NCI-H2196 treated with DMSO at 0.1 percent for 48 hours (cell line): ENCODE measurements around the gene DLG1.

ENCODE experiments used
- DNase-seq: peaks from one replicate; lab custom pipeline; 2025; ENCODE audit not compliant: unreplicated experiment; lab: John Stamatoyannopoulos, UW

DLG1 gene

DNA sequence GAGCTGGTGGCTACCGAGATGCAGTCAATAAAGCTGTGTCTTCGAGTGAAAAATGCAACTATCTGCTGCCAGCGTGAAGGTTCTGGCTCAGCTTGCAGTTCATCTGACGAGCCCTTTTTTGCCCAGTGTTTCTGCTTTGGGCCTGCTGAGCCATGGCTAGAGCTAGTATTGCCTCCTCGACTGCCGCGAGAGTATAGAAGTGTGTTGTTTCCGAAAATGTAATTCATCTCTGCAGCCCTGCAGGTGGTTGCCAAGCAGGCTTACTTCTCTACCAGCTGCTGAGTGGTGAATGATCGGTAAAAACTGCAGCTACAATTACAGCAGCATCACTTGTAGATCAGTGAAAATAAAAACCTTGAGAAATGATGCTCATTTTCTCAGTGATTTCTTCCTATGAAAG lies 114.8 kb downstream of the DLG1 start:
- DNase-seq: peak; percentile 42

DNA sequence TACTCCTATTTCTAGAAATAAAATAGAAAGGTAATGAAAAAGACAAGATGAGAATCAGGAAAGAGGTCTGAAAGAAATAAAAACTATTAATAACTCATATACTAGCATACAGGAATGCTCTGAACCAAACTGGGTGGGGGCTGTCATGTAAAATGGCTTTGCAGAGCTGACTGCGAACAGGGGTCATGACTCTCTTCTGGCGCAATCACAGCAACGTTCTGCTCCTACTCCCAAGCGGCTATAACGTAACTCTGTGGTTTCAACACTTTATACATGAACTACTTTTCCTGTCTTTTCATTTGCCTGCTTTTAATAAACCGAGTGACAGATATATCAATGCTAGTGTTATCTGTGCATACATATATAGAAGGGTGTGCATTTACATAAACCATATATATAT lies 116.7 kb downstream of the DLG1 start:
- DNase-seq: no peak

DNA sequence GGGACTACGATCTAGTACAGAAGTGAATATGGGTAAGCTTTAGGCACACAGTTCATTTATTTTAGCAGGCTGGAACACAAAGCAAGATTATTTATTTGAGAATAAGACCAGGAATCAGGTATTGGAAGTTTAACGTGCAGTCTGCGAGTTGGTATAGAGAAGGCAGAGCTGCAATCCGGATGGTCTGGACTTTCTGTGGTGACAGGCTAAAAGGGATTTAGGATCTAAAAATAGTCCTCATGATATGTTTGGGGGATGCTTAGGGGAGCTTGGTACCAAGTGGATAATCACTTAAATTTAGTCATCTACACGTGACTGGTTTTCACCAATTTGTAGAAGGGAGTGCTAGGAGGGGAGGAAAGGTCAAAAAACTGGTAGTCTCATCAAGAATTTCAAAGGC lies 119.4 kb downstream of the DLG1 start:
- DNase-seq: no peak

DNA sequence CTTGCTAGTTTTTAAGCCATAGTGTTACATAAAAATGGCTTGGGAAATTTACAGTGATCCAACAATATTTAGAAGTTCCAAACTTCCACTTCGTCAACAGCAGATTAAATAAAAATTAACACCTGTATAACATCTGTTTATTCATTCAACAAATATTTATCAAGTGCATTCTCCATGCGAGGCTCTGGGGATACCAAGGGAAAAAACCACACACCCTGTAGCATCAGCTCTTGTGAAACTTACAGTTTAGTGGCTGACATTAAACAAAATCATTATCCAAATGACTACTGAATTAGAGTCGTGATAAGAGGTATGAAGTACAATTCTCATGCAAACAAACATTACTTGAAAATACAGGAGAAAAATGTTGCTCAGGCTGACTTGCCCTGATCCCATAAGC lies 122.9 kb downstream of the DLG1 start:
- DNase-seq: no peak

DNA sequence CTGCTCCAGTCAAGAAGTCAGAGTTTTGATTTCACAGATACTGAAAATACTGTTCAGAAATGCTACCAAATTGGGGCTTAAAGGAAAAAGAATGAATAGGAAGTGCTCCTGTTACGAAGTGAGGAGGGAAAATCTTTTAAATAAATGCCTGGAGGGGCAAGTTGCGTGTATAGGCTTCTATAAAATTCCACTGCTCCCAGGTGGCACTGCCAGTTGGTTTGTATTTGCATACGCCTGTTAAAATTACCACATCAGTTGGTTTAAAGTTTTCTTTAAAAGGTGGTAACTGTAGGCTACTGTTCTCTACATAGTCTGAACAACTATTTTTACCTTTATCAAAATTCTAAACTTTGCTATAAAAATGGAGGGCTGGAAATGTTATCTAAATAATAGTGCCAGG lies 123.5 kb downstream of the DLG1 start:
- DNase-seq: no peak

DNA sequence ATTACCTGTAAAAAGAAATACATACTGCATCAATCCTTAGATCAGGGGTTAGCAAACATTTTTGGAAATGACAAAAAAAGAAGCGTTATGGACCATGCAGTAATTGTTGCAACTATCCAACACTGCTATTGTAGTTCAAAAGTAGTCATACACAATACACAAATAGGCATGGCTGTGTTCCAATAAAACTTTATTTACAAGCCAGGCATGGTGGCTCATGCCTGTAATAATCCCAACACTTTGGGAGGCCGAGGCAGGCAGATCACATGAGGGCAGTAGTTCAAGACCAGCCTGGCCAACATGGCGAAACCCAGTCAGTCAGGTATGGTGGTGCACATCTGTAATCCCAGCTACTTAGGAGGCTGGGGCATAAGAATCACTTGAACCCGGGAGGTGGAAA lies 124.8 kb downstream of the DLG1 start:
- no peak for DNase-seq

DNA sequence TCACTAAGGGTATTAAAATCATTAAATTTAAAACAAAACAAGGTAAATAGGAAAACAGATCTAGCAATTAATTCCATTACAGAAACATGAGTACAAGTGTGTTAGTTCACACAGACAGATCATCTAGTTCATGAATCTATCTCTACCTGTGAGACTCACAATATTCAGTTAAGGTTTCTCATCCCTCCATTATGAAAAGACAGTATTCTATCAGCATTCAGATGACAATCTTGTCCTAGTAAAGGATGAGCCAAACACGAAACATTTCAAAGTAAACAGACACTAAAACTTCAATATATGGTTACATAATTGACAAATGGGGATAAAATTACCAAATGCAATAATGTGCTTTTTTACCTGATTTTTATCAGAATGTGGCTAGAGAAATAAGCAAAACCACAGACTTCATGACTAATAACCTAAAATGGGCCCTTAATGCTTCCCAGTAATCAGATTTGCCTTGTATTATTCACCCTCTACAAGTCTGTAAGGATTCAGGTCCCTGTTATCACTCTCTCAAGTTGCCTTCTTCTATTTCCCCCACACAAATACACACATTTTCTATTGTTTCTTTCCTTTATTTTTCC lies 126.8 kb downstream of the DLG1 start:
- DNase-seq: no peak

DNA sequence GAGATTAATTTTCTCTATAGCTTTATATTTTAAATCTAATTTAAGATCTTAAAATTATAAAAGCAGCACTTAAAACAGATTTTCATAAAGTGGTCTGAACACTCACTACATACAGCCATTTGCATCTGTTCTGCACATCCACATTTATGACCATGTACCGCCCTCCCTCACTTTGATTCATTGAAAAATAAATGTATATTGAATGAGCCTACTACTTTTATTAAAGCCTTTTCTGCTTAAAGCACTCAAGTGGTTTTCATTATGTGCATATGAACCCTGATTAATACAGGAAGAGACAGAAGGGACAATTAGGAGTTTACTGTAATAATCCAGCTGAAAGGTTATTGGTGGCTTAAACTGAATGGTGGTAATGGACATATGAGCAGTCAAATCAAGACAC lies 129.4 kb downstream of the DLG1 start:
- DNase-seq: no peak

DNA sequence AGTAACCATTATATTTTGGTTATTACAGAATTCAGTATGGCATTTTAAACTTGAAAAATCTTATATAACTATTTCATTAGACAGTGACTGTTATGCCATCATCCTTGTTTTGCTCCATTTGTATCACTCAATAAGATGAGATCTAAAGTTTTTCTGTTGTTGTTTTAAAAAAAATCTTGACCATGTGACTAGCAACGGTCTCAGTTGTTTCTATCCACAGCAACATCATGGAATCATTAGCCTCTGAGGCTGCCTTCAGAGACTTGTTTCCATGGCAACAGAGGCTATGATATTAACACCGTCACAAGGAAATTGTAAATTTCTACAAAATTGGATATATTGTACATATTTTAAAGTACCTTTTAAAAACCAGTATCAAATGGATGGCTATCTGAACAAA lies 129.8 kb downstream of the DLG1 start:
- no peak for DNase-seq

DNA sequence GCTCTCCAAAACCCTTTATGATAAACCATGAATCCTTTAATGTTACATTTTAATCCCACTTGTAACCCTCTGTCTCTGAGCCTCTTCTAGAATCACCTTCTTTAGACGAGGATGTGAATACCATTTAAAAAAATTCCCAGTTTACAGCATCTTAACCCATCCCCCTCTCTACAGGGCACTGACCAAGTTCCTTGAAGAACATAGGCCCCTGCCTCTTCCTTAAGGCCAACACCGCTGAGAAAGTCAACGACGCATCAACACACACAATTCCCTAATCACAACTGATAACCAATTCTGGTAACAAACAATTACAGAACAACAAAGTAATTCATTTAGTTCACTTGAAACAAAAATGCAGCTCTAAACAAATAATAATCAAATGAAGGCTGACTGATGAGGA lies 130.3 kb downstream of the DLG1 start:
- no peak for DNase-seq

DNA sequence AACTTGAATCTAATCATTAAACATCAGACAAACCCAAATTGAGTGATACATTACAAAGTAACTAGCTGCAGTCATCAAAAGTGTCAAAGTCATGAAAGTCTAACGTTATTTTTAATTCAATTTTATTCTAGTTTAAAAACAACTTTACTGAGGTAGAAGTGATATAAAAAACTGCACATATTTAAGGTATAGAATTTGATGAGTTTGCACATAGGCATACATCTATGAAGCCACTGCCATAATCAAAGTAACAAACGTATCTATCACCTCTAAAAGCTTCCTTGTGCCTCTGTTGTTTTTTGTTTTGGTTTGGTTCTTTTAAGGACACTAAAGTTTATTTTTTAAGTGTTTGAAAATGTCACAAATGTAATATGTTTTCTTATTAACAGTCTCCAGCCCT lies 130.9 kb downstream of the DLG1 start:
- DNase-seq: no peak

DNA sequence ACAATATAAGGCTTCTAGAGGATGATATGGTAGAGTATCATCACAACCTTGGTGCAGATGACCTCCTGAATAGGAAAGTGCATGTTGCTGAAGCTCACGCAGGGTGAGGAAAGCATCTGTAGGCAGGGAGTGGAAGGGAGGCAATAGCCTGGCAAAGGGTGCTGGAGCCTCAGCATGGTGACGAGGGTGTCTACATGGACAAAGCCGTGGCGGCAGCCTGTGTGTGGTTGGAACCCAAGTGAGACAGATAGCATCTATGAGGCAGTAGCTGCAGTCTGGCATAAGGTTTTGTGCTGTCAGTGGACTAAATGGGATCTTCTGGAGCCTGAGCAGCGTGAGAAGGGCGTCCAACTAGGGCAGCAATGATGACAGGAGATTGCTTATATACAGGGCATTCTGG lies 132.5 kb downstream of the DLG1 start:
- no peak for DNase-seq

DNA sequence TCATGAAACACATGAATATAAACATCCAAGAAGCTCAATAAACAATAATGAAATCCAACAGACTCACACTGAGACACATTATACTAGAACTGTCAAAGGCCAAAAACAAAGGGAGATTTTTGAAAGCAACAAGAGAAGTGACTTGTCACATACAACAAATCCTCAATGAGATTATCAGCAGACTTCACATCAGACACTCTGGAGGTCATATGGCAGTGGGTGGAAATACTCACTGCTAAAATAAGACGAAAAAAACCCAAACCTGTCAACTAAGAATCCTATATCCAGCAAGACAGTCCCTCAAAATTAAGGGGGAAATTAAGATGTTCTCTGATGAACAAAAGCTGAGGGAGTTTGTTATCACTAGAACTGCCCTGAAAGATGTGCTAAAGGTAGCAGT lies 143.4 kb downstream of the DLG1 start:
- DNase-seq: no peak

DNA sequence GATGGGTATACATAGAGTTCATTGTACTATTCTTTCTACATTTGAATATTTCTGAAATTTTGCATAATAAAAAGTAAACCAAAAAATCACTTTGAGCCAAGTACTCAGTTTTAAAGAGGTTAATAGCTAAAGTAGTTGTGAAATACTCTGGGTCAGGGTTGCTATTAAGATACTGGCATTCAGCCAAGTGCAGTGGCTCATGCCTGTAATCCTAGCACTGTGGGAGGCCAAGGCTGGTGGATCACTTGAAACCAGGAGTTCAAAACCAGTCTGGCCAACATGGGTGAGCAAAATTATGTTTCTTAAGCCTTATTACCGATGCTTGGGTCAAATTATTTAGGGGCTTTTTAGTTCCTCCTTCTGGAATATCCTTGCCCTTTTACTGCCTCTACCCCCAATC lies 146.8 kb downstream of the DLG1 start:
- peak; percentile 60 for DNase-seq

DNA sequence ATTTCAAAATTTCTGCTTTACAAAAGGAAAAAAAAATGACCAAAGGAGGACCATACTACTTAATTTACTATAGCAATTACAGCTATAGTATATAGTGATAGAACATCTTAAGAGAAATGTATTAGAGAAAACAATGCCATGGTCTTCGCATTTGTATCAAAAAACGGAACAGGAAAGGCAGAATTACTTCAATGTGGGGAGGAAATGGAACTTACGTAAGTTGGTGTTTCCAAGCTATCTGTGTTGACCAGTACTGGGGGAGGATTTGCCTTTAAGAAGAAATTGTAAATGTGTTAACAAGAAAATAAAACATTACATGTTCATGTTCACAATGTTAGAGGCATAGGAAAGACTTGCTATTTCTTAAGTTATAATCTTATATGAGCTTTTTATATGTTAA lies 148.9 kb downstream of the DLG1 start:
- DNase-seq: no peak

DNA sequence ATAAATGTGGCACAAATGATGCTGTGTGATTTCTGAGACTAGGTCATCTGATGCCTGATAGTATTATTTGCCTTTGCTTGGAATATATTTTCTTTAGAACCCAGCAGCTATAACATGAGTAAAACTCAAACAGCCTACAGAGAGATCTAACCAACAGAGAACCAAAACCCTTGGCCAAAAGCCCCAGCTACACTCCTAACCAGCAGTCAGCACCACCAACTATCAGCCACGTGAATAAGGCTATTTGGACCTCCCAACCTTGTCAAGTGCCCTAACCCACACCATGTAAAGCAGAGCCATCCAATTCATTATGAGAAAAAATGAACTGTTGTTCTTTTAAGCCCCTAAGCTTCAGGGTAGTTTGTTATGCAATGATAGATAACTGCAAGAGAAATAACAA lies 154.2 kb downstream of the DLG1 start:
- DNase-seq: no peak

DNA sequence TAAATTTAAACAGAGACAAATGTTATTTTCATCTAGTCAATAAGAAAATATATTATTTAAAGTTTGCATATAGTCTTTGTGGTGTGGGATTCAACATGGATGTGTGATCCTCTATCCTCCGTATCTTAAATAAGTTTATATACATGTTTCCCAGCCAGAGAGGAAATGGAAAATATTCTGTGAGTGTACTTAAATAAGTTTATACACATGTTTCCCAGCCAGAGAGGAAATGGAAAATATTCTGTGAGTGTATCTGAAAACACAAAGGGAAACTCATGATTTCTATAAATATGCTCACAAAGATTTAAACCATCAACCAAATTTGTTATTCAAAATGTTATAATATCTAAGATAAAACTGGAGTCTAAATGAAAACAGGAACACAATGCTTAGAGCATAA lies 158.8 kb downstream of the DLG1 start:
- DNase-seq: no peak

DNA sequence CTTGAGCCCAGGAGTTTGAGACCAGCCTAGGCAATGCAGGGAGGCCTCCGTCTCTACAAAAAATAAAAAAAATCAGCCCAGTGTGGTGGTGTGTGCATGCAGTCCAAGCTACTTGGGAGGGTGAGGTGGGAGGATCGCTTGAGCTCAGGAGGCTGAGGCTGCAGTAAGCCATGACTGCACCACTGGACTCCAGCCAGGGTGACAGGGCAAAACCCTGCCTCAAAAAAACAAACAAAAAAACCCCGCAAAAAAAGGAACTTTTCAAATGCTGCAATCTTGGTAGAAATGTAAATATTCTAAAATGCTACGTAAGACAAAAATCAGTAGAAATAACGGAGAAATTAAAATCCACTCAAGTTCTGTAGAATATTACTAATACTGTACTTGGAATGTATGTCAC lies 160.7 kb downstream of the DLG1 start:
- DNase-seq: no peak

DNA sequence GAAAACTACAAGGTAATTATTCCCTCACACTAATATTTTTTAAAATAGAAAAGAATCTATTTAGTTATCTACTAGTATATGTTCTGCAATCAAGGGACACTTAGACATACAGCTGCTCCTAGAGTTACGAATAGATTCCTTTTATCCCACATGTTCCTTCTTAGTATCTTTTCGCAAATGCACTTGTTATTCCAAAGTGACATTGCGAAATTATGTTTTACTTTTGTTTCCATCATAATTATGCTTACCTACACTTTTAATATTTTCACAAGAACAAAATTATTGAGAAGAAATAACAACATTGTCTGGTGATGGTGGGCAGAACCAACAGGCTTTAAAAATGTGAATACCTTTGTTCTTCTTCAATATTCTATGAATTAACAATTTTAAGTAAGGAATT lies 161.7 kb downstream of the DLG1 start:
- DNase-seq: no peak

DNA sequence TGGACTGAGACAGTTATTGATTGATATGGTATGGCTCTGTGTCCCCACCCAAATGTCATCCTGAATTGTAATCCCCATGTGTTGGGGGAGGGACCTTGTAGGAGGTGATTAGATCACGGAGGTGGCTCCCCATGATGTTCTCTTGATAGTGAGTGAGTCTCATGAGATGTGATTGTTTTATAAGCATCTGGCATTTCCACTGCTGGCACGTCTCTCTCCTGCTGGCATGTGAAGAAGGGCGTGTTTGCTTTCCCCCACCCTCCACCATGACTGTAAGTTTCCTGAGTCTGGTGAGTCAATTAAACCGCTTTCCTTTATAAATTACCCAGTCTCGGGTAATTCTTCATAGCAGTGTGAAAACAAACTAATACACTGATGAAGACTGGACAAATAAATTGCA lies 163.2 kb downstream of the DLG1 start:
- no peak for DNase-seq

DNA sequence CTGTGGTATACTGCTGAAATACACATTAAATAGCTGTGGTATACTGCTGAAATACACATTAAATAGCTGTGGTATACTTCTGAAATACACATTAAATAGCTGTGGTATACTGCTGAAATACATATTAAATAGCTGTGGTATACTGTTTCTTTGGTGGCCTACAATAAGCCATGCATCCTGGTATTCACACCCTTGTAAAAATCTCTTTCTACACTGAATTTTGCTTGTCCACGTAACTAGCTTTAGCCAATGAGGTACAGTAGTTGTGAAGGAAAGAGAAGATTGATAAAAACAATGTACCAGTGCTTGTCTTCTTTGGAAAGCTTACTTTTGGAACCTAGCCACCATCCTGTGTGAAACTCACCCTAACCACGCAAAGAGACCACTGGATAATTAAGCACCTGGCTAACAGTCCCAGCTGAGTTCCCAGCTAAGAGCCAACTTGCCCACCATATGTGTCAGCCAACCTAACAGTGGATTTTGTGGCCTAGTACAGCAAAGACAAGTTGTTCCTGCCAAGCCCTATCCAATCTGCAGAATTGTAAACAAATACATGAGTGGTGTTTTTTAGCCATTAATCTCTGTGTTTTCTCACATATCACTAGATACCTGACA lies 165.4 kb downstream of the DLG1 start:
- no peak for DNase-seq

DNA sequence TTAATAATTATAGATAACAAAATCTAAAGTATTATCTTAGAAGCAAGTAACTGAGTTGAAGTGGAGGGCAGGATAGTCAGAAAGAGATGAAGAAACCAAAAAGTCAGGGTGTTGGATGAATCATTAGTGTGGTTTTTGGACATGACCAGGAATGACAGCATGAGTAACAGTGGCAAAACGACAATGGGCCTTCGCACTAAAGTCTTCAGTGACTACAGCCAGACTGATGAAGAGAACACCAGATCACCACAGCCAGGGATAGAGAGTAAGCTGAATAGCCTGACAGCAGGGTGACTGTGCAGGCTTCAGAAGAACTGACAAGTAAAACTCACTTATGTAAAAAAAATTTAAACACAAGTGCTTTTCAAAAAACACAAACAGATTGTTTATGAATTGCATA lies 172.8 kb downstream of the DLG1 start:
- no peak for DNase-seq

DNA sequence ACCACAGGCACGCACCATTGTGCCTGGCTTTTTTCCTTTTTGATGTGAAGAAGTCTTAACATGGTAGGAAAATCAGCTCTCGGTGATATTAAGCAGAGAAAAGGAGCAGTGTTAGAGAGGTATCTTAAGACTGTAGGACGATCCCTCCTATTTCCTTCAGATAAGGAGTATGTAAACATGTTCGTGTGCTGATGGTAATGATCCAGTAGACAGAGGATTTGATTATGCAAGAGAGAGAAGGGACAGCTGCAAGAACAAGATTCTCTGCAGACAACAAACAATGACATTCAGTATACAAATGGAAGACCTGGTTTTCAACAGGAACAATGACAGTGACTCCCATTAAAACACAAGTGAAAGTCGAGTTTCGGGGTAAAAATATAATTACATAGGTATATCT lies 173.7 kb downstream of the DLG1 start:
- no peak for DNase-seq

DNA sequence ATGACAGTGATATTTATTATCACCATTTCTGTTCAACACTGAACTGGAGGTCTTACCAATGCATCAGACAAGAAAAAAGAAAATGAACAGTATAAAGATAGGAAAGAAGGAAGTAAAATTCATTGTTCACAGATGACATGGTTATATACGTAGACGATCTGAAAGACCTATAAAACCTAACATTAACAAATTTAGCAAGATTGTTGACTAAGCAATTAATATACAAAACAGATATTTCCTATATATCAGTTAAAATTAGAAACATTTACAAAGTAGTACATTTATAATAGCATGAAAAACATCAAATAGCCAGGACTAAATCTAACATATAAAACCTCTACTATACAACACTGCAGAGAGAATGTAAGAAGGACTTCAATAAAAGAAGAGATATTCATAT lies 176.0 kb downstream of the DLG1 start:
- DNase-seq: no peak
